Measurements from ENCODE around the gene FOXL1.

The FOXL1 gene

DNA sequence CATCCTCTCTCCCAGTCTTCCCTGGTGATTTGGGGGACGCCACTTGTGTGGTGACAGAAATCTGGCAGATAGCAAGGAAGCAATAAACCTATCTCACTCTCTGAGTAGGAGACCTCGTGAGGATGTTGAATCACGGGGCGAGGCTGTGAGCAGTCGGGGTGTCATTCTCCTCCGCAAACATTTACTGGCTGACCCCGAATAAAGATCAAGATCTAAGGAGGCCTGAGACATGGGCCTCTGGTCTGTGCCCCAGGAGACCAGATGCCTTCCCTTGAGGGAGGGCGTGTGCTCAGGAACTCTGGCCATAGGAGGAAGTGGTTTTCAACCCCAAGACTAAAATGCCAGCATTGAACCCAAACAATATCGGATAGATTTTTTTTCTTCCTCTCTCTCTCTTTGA is 53.1 kb downstream of the FOXL1 start:
- DNase-seq (ENCODE audit: low read depth in 2 of 2, low spot score in 1 of 2) = no peak

All from stimulated activated CD8-positive, alpha-beta memory T cell treated with anti-CD3 and anti-CD28 coated beads, Interleukin-4, amount 100 ng/mL, for 4 hours (primary cell).